A673 (cell line): ENCODE results near the gene SMARCE1. TPM values are rescaled to one million over a fixed set of nuclear protein-coding genes. Genes with fewer than 3 reads are reported as not detected.

Source experiments
- BruUV-seq: library from RNA; stranded (reverse); fragments of 400-500 nt; replicated peaks from 2 replicates; lab custom pipeline; 2021; lab: Mats Ljungman, UMichigan
- CTCF ChIA-PET: fragments of 300-600 bp; sonication (Branson Sonifier 250); formaldehyde crosslinking; loops from one replicate; lab custom pipeline; 2022; ENCODE audit warnings: antibody characterized with exemption; lab: Charles Lee
- POLR2A ChIA-PET: fragments of 300-600 bp; sonication (Branson Sonifier 250); formaldehyde crosslinking; loops from one replicate; lab custom pipeline; 2022; ENCODE audit warnings: antibody characterized with exemption; ENCODE audit not compliant: low non-redundant PET; lab: Charles Lee
- DNase-seq: peaks from one replicate; pipeline ENCODE4 v3.0.0-alpha.2; 2015; ENCODE audit warnings: low spot score
- H3K27ac ChIP-seq: fragments of 200-600 bp; sonication (generic); 2 replicates; pipeline ENCODE4 v1.5.1; 2016; ENCODE audit warnings: mixed run types, low read depth, mild to moderate bottlenecking, mixed read lengths, antibody characterized with exemption, low read length; ENCODE audit not compliant: poor library complexity, severe bottlenecking
- H3K27me3 ChIP-seq: fragments of 200-600 bp; sonication (generic); replicated peaks from 2 replicates; pipeline ENCODE4 v1.6.1; 2017; ENCODE audit warnings: mixed run types, low read depth, mild to moderate bottlenecking, mixed read lengths, antibody characterized with exemption, low read length; ENCODE audit not compliant: insufficient read depth, poor library complexity
- H3K36me3 ChIP-seq: fragments of 200-600 bp; sonication (generic); 2 replicates; pipeline ENCODE4 v1.6.1; 2016; ENCODE audit warnings: mixed run types, mild to moderate bottlenecking, mixed read lengths, antibody characterized with exemption, low read length; ENCODE audit not compliant: insufficient read depth, poor library complexity, severe bottlenecking
- H3K4me1 ChIP-seq: fragments of 200-600 bp; sonication (generic); 2 replicates; pipeline ENCODE4 v1.6.1; 2017; ENCODE audit warnings: mixed run types, mild to moderate bottlenecking, mixed read lengths, antibody characterized with exemption, low read length; ENCODE audit not compliant: insufficient read depth, poor library complexity, severe bottlenecking
- H3K4me3 ChIP-seq: fragments of 200-600 bp; sonication (generic); 2 replicates; pipeline ENCODE4 v1.5.1; 2016; ENCODE audit warnings: low read depth, mixed run types, mild to moderate bottlenecking, mixed read lengths, low read length; ENCODE audit not compliant: poor library complexity, severe bottlenecking
- H3K9me3 ChIP-seq: fragments of 200-600 bp; sonication (generic); 2 replicates; pipeline ENCODE4 v1.6.1; 2016; ENCODE audit warnings: mixed run types, low read depth, mild to moderate bottlenecking, mixed read lengths, antibody characterized with exemption, low read length; ENCODE audit not compliant: poor library complexity, severe bottlenecking
- CTCF ChIP-seq: fragments of 300-800, 200-600 bp; sonication (generic); conservative IDR thresholded peaks from 2 replicates; pipeline ENCODE4 v1.5.1; 2017; ENCODE audit warnings: low read depth, mild to moderate bottlenecking, antibody characterized with exemption, low read length, moderate library complexity, mixed read lengths
- EZH2 ChIP-seq: fragments of 200-600 bp; sonication (generic); IDR thresholded peaks from 2 replicates; pipeline ENCODE4 v1.6.1; 2017; ENCODE audit warnings: borderline replicate concordance, low read depth, mild to moderate bottlenecking, mixed read lengths, antibody characterized with exemption, low read length; ENCODE audit not compliant: poor library complexity, severe bottlenecking
- intact Hi-C: fragments of 100-400 bp; cut with micrococcal nuclease; formaldehyde crosslinking; loops from one replicate; pipeline ENCODE4 v1.10.0; 2022; ENCODE audit not compliant: unreplicated experiment
- total RNA-seq: library from RNA; stranded (reverse); gene quantifications from 2 replicates; pipeline ENCODE4 v1.2.3, GENCODE V29; 2021

Gene SMARCE1
- total RNA-seq, 1 experiment from 2014 or later: 91.4 TPM

GRCh38 chr17:40617678-40618240 is 29.9 kb downstream of the SMARCE1 start:
- Histone ChIP-seq H3K4me1 (peaks cover 6% of the 10 kb centered on the region), H3K4me3 (no peak overlapping the region), H3K9me3 (no peaks in the 10 kb centered on the region), H3K27me3 (no peaks in the 10 kb centered on the region), H3K27ac (no peak overlapping the region), H3K36me3 (no peaks in the 10 kb centered on the region)
- TF ChIP-seq CTCF (no peak), EZH2 (no peak)
- POLR2A ChIA-PET: no interaction called here
- CTCF ChIA-PET: no interaction called here
- BruUV-seq: no TSS peak
- intact Hi-C loops: no loop called here
- no peak for DNase-seq

GRCh38 chr17:40616592-40616991 is 31.0 kb downstream of the SMARCE1 start:
- Histone ChIP-seq H3K27ac (no peak overlapping the region), H3K36me3 (no peaks in the 10 kb centered on the region), H3K4me1 (no peaks in the 10 kb centered on the region), H3K4me3 (no peak overlapping the region), H3K9me3 (no peaks in the 10 kb centered on the region), H3K27me3 (no peaks in the 10 kb centered on the region)
- TF ChIP-seq EZH2: no peak
- no peak for TF ChIP-seq CTCF
- CTCF ChIA-PET: no interaction called here
- intact Hi-C loops: no loop called here
- POLR2A ChIA-PET: no interaction called here
- no peak for DNase-seq
- no TSS peak for BruUV-seq

- DNase-seq: no peak
- ChIA-PET POLR2A (no interaction called here), CTCF (no interaction called here)
- TF ChIP-seq EZH2: no peak
- TF ChIP-seq CTCF: no peak
- no peaks in the 10 kb centered on the region for H3K9me3 ChIP-seq
- H3K36me3 ChIP-seq: no peaks in the 10 kb centered on the region
- H3K4me3 ChIP-seq: no peak overlapping the region
- H3K4me1 ChIP-seq: no peaks in the 10 kb centered on the region
- BruUV-seq: no TSS peak
- no peaks in the 10 kb centered on the region for H3K27me3 ChIP-seq
- intact Hi-C loops: no loop called here
- H3K27ac ChIP-seq: no peak overlapping the region
These were observed 31.7 kb downstream of the SMARCE1 start for GRCh38 chr17:40615841-40616476.
